Esophagus squamous epithelium (tissue), 5 donors: ENCODE results near the gene CTDP1. TPM values are rescaled to one million over a fixed set of nuclear protein-coding genes. Genes with fewer than 3 reads are reported as not detected.

ENCODE experiments used
- DNase-seq: peaks from one replicate; lab custom pipeline; 2025; lab: John Stamatoyannopoulos, UW
- H3K27ac ChIP-seq, 4 donors: fragments of 200-600 bp; sonication (generic); one replicate each; pipeline ENCODE4 v1.5.1; 2016 to 2019; ENCODE audit warnings: mild to moderate bottlenecking in 1 of 4
- H3K27me3 ChIP-seq, 4 donors: fragments of 200-600 bp; sonication (generic); 1 replicate in 3 of 4; 2 replicates in 1 of 4; pipeline versions ENCODE4 v1.5.1 to v1.6.0; 2017 to 2021; ENCODE audit warnings: antibody characterized with exemption in 1 of 4
- H3K36me3 ChIP-seq, 3 donors: fragments of 200-600 bp; sonication (generic); one replicate each; pipeline ENCODE4 v1.5.1; 2016 to 2019
- H3K4me1 ChIP-seq, 3 donors: fragments of 200-600 bp; sonication (generic); one replicate each; pipeline ENCODE4 v1.5.1; 2017 to 2019
- H3K4me3 ChIP-seq, 4 donors: fragments of 200-600 bp; sonication (generic); 1 replicate in 3 of 4; 2 replicates in 1 of 4; pipeline ENCODE4 v1.5.1; 2016 to 2019; ENCODE audit warnings: mild to moderate bottlenecking in 2 of 4, moderate library complexity in 1 of 4
- H3K9me3 ChIP-seq, 3 donors: fragments of 200-600 bp; sonication (generic); one replicate each; pipeline ENCODE4 v1.5.1; 2016 to 2019
- POLR2A ChIP-seq, 4 donors: fragments of 450-650 bp; IDR thresholded peaks; one replicate each; pipeline ENCODE4 v1.6.1; 2017; ENCODE audit warnings: antibody characterized with exemption in 4 of 4, mild to moderate bottlenecking in 4 of 4, moderate library complexity in 3 of 4
- whole genome bisulfite sequencing, 2 donors: methylation state at CpG; one replicate each; pipeline ENCODE4 v1.1.5; 2018; 5-methylcytosine and 5-hydroxymethylcytosine counted together
- intact Hi-C: fragments of 100-400 bp; cut with DNase I; formaldehyde crosslinking; loops from one replicate; pipeline ENCODE4 v1.15.0; 2022
- total RNA-seq, 4 donors: library from RNA; depleted of rRNA; stranded (reverse); fragments of >200 nt; gene quantifications; one replicate each; pipeline ENCODE4 v1.1.0, GENCODE V29; 2016
- TF ChIP-seq, protein P1 (sequence below), 6 experiments: fragments of 450-650 bp in 4 of 6; fragments of 200-600 bp in 2 of 6; sonication (generic) in 2 of 6; IDR thresholded peaks; one replicate each; pipeline ENCODE4 v1.5.1; 2016 to 2019; ENCODE audit warnings: antibody characterized with exemption in 6 of 6, mild to moderate bottlenecking in 4 of 6, moderate library complexity in 4 of 6
- donor health status: DM: yes; HTN: yes; CAD: no.

Gene CTDP1
- total RNA-seq, 4 donors from 2014 or later = 10.5 to 17.1 (median 15.5) TPM

DNA sequence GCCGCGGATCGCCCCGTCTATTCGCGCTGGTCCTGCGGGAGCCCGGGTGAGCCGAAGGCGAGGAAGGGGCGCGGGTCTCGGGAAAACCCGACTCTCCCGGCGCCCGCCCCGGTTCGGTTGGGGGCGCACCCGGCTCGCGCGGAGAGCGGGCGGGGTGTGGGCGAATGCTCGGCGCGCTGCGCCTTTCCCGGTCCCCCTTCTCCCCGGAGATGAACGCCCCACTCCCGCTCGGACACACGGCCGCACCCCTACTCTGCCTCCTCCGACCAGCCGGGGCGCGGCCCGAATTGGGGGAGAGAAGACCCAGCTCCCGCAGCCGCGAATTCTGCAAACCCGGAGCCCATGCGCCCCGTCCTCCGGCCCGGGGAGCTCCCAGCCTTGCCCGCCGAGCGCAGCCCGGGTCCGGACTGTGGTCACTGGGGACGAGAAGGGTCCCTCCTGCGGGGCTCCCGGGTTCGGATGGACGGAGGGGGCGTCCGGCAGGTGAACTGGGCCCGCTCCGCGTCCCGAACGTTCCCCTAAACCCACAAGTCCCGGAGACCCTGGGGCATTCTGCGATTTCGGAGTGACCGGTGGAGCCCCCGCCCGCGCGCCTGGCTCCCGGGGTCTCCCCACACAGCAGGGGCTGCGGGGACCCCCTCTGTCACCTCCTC is 118.9 kb downstream of the CTDP1 start:
- H3K27ac ChIP-seq = no peak overlapping the region
- H3K4me1 ChIP-seq = peaks cover 12 to 28% (median 20%) of the 10 kb centered on the region in 3 donors
- WGBS, 2 donors = no CpG with 5 or more reads among the region's 78 CpGs
- H3K27me3 ChIP-seq = peaks cover 11 to 67% (median 22%) of the 10 kb centered on the region in 4 donors
- peak overlapping the region; percentile 15 to 59 (median 30) for H3K4me3 ChIP-seq
- no peaks in the 10 kb centered on the region for H3K9me3 ChIP-seq
- no peaks in the 10 kb centered on the region for H3K36me3 ChIP-seq
- TF ChIP-seq POLR2A (IDR thresholded peaks at IDR 0.05) = no peak
- TF ChIP-seq, protein P1, sequence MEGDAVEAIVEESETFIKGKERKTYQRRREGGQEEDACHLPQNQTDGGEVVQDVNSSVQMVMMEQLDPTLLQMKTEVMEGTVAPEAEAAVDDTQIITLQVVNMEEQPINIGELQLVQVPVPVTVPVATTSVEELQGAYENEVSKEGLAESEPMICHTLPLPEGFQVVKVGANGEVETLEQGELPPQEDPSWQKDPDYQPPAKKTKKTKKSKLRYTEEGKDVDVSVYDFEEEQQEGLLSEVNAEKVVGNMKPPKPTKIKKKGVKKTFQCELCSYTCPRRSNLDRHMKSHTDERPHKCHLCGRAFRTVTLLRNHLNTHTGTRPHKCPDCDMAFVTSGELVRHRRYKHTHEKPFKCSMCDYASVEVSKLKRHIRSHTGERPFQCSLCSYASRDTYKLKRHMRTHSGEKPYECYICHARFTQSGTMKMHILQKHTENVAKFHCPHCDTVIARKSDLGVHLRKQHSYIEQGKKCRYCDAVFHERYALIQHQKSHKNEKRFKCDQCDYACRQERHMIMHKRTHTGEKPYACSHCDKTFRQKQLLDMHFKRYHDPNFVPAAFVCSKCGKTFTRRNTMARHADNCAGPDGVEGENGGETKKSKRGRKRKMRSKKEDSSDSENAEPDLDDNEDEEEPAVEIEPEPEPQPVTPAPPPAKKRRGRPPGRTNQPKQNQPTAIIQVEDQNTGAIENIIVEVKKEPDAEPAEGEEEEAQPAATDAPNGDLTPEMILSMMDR (IDR thresholded peaks at IDR 0.05) = no peak
- intact Hi-C loops = no loop called here
- DNase-seq = no peak

DNA sequence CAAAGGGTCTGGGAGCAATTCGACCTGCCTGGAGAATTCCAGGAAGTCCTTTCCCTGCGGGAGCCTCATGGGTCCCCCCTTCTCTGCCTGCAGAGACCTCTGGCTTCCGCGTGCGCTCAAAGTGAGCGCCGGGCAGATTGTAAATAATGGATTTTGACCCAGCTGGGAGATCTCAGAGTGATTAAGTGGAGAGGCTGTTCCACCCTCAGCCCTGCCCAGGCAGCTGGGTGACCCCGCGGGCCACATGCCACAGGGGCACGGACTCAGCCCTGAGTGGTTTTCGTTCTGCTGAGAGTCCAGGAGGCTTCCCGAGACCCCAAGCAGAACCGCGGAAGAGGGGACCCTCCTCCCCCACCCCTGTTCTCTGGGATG is 119.4 kb downstream of the CTDP1 start:
- H3K4me1 ChIP-seq = peaks cover 12 to 28% (median 20%) of the 10 kb centered on the region in 3 donors
- no peak for DNase-seq
- peak overlapping the region in 3 of 4 donors; percentile 16 to 59 (median 44) for H3K4me3 ChIP-seq
- no peaks in the 10 kb centered on the region for H3K36me3 ChIP-seq
- no peaks in the 10 kb centered on the region for H3K9me3 ChIP-seq
- no peak for TF ChIP-seq POLR2A (IDR thresholded peaks at IDR 0.05)
- TF ChIP-seq, protein P1 (IDR thresholded peaks at IDR 0.05) = no peak
- intact Hi-C loops = no loop called here
- no peak overlapping the region for H3K27ac ChIP-seq
- peaks cover 11 to 67% (median 22%) of the 10 kb centered on the region in 4 donors for H3K27me3 ChIP-seq
- no CpG with 5 or more reads among the region's 14 CpGs for WGBS, 2 donors

DNA sequence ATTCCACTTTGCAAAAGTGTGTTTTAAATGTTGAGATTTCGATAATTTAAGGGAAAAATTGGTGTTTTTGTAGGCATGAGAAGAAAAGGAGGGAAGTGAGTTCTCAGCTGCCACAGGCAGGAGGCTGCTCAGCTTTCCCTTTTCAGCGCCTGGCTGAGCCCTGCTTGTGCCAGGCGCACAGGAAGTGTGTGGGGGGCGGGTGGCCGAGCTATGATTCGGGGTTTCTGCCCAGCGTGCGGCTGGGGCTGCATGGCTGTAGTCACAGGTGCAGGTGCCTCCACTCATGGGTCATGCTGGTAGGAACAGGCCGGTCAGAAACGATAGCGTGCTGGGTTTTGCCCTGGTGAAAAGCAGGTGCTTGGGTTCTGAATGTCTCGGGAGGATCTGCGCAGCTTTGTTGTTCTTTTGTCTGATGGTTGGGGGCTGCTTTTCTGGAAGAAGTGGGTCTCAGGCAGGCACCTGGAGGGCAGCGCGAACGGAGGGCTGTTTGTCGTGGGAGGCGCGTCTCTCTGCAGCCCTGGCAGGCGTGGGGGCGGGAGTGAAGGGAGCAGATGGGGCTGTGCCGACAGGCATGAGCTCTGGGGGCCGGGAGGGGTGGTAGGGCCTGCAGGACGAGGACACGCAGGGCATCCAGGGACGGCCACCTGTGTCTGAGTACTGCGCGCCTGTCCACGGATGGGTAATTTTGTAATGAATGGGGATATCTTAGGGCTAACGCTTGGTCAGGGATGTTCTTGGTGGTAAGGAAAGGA is 120.2 kb downstream of the CTDP1 start:
- WGBS, 2 donors = 50 to 75% methylated on average over 6 to 26 of the region's 30 CpGs
- no peak for TF ChIP-seq POLR2A (IDR thresholded peaks at IDR 0.05)
- TF ChIP-seq, protein P1 (IDR thresholded peaks at IDR 0.05) = no peak

DNA sequence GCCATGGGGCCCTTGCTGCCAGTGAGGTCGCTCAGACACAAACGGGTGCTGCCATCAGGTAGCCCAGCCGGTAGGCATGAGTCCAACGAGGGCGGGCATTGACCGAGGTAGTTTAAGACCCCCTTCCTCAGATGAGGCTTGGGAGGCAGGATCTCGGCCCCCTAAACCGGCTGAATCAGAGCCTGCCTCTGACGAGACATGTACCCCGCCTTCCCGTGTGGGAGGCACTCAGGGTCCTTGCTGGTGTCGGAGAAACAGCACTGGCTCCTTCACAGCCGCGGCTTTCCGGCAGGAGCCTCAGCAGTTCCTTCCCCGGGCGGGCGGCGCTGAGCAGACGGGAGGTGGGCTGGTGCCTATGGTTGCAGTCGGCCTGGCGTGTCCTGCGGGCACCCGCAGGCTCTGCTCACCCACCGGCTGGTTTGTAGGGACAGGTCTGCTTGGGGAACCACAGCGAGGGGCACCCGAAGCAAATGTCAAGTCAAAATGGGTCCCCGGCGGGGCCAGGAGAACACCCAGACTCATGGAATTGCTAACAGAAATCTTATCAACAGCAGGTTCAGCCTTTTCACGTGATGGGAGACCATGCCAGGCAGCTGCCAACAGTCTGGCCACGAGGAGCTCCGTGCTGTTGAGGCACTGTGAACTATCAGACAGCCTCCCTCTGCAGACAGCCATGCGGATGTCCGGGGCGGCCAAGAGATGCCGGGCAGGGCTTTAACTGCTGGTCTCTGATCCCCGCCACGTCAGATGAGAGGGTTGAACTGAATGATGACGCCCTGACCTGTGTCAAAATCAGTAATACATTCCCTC is 121.0 kb downstream of the CTDP1 start:
- Histone ChIP-seq H3K4me3 (no peak overlapping the region), H3K27ac (no peak overlapping the region), H3K9me3 (no peaks in the 10 kb centered on the region), H3K27me3 (peaks cover 11 to 67% (median 22%) of the 10 kb centered on the region in 4 donors), H3K4me1 (peaks cover 12 to 28% (median 20%) of the 10 kb centered on the region in 3 donors), H3K36me3 (no peaks in the 10 kb centered on the region)
- 88 to 90% methylated on average over 8 to 19 of the region's 39 CpGs for WGBS, 2 donors
- DNase-seq = no peak
- TF ChIP-seq, protein P1 (IDR thresholded peaks at IDR 0.05) = no peak
- no peak for TF ChIP-seq POLR2A (IDR thresholded peaks at IDR 0.05)
- intact Hi-C loops = no loop called here

More for the DNA sequence above, 120.2 kb downstream of the CTDP1 start:
- Histone ChIP-seq H3K36me3 (no peaks in the 10 kb centered on the region), H3K27me3 (peaks cover 11 to 67% (median 22%) of the 10 kb centered on the region in 4 donors), H3K4me1 (peaks cover 12 to 28% (median 20%) of the 10 kb centered on the region in 3 donors), H3K4me3 (no peak overlapping the region), H3K27ac (no peak overlapping the region), H3K9me3 (no peaks in the 10 kb centered on the region)
- intact Hi-C loops = no loop called here
- DNase-seq = no peak
